Trophoblast cell (in vitro differentiated cells and primary cell): ENCODE data around the gene KIF26B.
A peak's percentile ranks its signal among the peaks of the same experiment; 100 is the strongest.

Experiments
- DNase-seq, 2 donors: peaks; one replicate each; pipeline ENCODE4 v3.0.0-alpha.2; 2016
- H2AFZ ChIP-seq: 2 replicates; pipeline ENCODE4 v1.6.1; 2013; ENCODE audit warnings: low read length, moderate library complexity, mild to moderate bottlenecking; ENCODE audit not compliant: insufficient read depth, poor library complexity
- H2AK5ac ChIP-seq: 2 replicates; pipeline ENCODE4 v1.6.1; 2013; ENCODE audit warnings: mild to moderate bottlenecking, low read length
- H2BK120ac ChIP-seq: 2 replicates; pipeline ENCODE4 v1.6.1; 2013; ENCODE audit warnings: low read length, mild to moderate bottlenecking, moderate library complexity; ENCODE audit not compliant: insufficient read depth, poor library complexity
- H2BK12ac ChIP-seq: 2 replicates; pipeline ENCODE4 v1.6.1; 2013; ENCODE audit warnings: mild to moderate bottlenecking, low read length, moderate library complexity
- H2BK5ac ChIP-seq: 2 replicates; pipeline ENCODE4 v1.6.1; 2013; ENCODE audit warnings: low read length, low read depth, moderate library complexity, mild to moderate bottlenecking; ENCODE audit not compliant: poor library complexity
- H3K14ac ChIP-seq: 2 replicates; pipeline ENCODE4 v1.6.1; 2013; ENCODE audit warnings: mild to moderate bottlenecking, low read length
- H3K18ac ChIP-seq: 2 replicates; pipeline ENCODE4 v1.6.1; 2013; ENCODE audit warnings: mild to moderate bottlenecking, low read length
- H3K23ac ChIP-seq: 2 replicates; pipeline ENCODE4 v1.6.1; 2013; ENCODE audit warnings: low read length
- H3K27ac ChIP-seq: 2 replicates; pipeline ENCODE4 v1.5.1; 2013; ENCODE audit warnings: low read depth, mild to moderate bottlenecking, inconsistent platforms, low read length, moderate library complexity
- H3K27me3 ChIP-seq: 2 replicates; pipeline ENCODE4 v1.6.1; 2013; ENCODE audit warnings: inconsistent platforms, mild to moderate bottlenecking, low read length, moderate library complexity; ENCODE audit not compliant: insufficient read depth
- H3K36me3 ChIP-seq, 2 experiments: 1 replicate in 1 of 2; 2 replicates in 1 of 2; pipeline ENCODE4 v1.6.1; 2013; ENCODE audit warnings: low read length in 2 of 2, mild to moderate bottlenecking in 2 of 2, moderate library complexity in 1 of 2; ENCODE audit not compliant: insufficient read depth in 2 of 2, control insufficient read depth in 1 of 2
- H3K4ac ChIP-seq: 2 replicates; pipeline ENCODE4 v1.6.1; 2013; ENCODE audit warnings: low read depth, mild to moderate bottlenecking, low read length, moderate library complexity
- H3K4me1 ChIP-seq, 2 experiments: 1 replicate in 1 of 2; 2 replicates in 1 of 2; pipeline ENCODE4 v1.6.1; 2013; ENCODE audit warnings: low read length in 2 of 2, mild to moderate bottlenecking in 2 of 2, moderate library complexity in 1 of 2; ENCODE audit not compliant: insufficient read depth in 2 of 2, control insufficient read depth in 1 of 2
- H3K4me2 ChIP-seq: 2 replicates; pipeline ENCODE4 v1.6.1; 2013; ENCODE audit warnings: inconsistent platforms, mild to moderate bottlenecking, low read length, moderate library complexity
- H3K4me3 ChIP-seq: 2 replicates; pipeline ENCODE4 v1.5.1; 2013; ENCODE audit warnings: mild to moderate bottlenecking, low read depth, low read length, inconsistent platforms
- H3K79me1 ChIP-seq: one replicate; pipeline ENCODE4 v1.6.1; 2013; ENCODE audit warnings: low read length
- H3K79me2 ChIP-seq: 2 replicates; pipeline ENCODE4 v1.6.1; 2013; ENCODE audit warnings: low read length, mild to moderate bottlenecking; ENCODE audit not compliant: control insufficient read depth, insufficient read depth, poor library complexity
- H3K9ac ChIP-seq: 2 replicates; pipeline ENCODE4 v1.6.1; 2013; ENCODE audit warnings: mild to moderate bottlenecking, low read length
- H3K9me3 ChIP-seq: 2 replicates; pipeline ENCODE4 v1.6.1; 2013; ENCODE audit warnings: low read depth, mild to moderate bottlenecking, control low read depth, inconsistent platforms, low read length; ENCODE audit not compliant: insufficient read depth
- H4K12ac ChIP-seq: 2 replicates; pipeline ENCODE4 v1.6.1; 2013; ENCODE audit warnings: low read depth, mild to moderate bottlenecking, low read length, moderate library complexity
- H4K8ac ChIP-seq: 2 replicates; pipeline ENCODE4 v1.6.1; 2013; ENCODE audit warnings: low read depth, mild to moderate bottlenecking, low read length, moderate library complexity
- H4K91ac ChIP-seq: one replicate; pipeline ENCODE4 v1.6.1; 2013; ENCODE audit warnings: low read depth, mild to moderate bottlenecking, low read length, moderate library complexity
- WGBS: extraction: QIAGEN DNeasy Blood & Tissue Kit; methylation state at CpG from one replicate; pipeline ENCODE4 v1.1.7; 2013; ENCODE audit warnings: missing lambda C conversion rate; ENCODE audit not compliant: insufficient read length, insufficient coverage; ENCODE audit errors: extremely low coverage; 5-methylcytosine and 5-hydroxymethylcytosine counted together

KIF26B gene

DNA sequence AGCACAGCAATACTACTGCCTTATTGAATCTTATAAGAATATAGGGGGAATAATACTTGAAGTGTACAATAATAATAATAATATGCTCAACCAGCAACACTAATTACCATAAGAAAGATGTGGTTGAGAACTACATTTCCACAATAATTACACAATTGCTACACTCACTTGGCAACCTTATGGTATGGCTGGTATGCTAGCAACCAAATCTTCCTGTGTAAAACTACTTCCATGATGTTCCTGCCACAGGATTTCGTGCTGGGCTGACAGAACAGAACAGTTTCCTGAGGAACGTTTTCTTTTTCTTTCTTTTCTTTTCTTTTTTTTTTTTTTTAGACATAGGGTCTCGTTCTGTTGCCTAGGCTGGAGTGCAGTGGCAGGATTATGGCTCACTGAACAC, 50.6 kb downstream of the KIF26B start:
- no peak overlapping the region for H4K8ac ChIP-seq
- no peak overlapping the region for H3K4ac ChIP-seq
- no peak overlapping the region for H3K4me3 ChIP-seq
- no peak overlapping the region for H2BK120ac ChIP-seq
- H3K27me3 ChIP-seq = no peaks in the 10 kb centered on the region
- no CpG with 5 or more reads among the region's 3 CpGs for WGBS
- no peak overlapping the region for H3K27ac ChIP-seq
- peaks cover 2% of the 10 kb centered on the region for H3K79me2 ChIP-seq
- H3K14ac ChIP-seq = no peak overlapping the region
- H3K4me2 ChIP-seq = no peak overlapping the region
- H3K36me3 ChIP-seq = peaks cover 23 to 32% of the 10 kb centered on the region in 2 experiments
- no peak overlapping the region for H2AFZ ChIP-seq
- H3K79me1 ChIP-seq = no peaks in the 10 kb centered on the region
- no peak overlapping the region for H2BK5ac ChIP-seq
- no peak overlapping the region for H4K12ac ChIP-seq
- H3K23ac ChIP-seq = no peak overlapping the region
- H3K9ac ChIP-seq = no peak overlapping the region
- no peaks in the 10 kb centered on the region for H3K4me1 ChIP-seq
- DNase-seq = peak in 1 of 2 donors; percentile 17
- H2AK5ac ChIP-seq = no peak overlapping the region
- no peak overlapping the region for H2BK12ac ChIP-seq
- H4K91ac ChIP-seq = no peak overlapping the region
- peaks cover 15% of the 10 kb centered on the region for H3K9me3 ChIP-seq
- H3K18ac ChIP-seq = no peak overlapping the region

GRCh38 chr1:245205864-245206263, 51.1 kb downstream of the KIF26B start:
- Histone ChIP-seq H3K9me3 (peaks cover 15% of the 10 kb centered on the region), H2BK120ac (no peak overlapping the region), H3K18ac (no peak overlapping the region), H4K12ac (no peak overlapping the region), H3K9ac (no peak overlapping the region), H2BK12ac (no peak overlapping the region), H4K8ac (no peak overlapping the region), H3K23ac (no peak overlapping the region), H3K36me3 (peaks cover 23 to 32% of the 10 kb centered on the region in 2 experiments), H3K27ac (no peak overlapping the region), H3K4me2 (no peak overlapping the region), H3K14ac (no peak overlapping the region), H2AK5ac (no peak overlapping the region), H3K79me1 (no peaks in the 10 kb centered on the region), H3K4ac (no peak overlapping the region), H3K27me3 (no peaks in the 10 kb centered on the region), H2BK5ac (no peak overlapping the region), H3K4me3 (no peak overlapping the region), H4K91ac (no peak overlapping the region), H3K4me1 (no peaks in the 10 kb centered on the region), H3K79me2 (peaks cover 3% of the 10 kb centered on the region), H2AFZ (no peak overlapping the region)
- WGBS = no CpG with 5 or more reads among the region's 1 CpG
- no peak for DNase-seq

DNA sequence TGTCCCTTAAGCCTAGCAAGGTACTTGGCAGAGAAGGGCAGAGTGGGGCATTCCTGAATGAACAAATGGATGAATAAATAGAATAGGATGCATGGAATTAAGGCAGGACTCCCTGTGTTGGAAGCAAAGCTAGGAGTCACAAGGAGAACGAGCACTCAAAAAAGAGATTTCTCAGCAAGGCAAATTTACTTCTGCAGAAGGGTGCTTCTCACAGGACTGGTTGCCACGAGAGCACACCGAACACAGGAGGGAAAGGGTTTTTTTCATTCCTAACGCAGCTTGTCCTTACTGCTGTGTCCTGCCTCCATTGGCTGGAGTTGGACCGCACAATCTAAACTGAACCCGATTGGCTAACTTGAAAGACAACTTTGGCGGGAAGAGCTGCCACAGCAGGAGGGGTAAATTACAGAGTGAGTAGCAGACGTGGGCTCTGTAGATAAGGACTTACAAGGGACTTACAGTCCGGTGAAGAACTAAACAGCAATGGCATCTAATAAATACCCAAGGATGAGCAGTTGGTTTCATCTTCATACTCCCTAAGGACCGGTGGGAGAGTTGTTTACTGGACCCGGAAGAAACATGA, 52.4 kb downstream of the KIF26B start:
- Histone ChIP-seq H3K27ac (no peak overlapping the region), H2BK120ac (no peak overlapping the region), H3K4me3 (no peak overlapping the region), H3K79me1 (no peaks in the 10 kb centered on the region), H2AK5ac (no peak overlapping the region), H4K91ac (no peak overlapping the region), H4K12ac (no peak overlapping the region), H3K18ac (no peak overlapping the region), H2BK5ac (no peak overlapping the region), H4K8ac (no peak overlapping the region), H2BK12ac (no peak overlapping the region), H3K9me3 (peaks cover 16% of the 10 kb centered on the region), H3K4me2 (no peak overlapping the region), H3K14ac (no peak overlapping the region), H2AFZ (no peak overlapping the region), H3K36me3 (peaks cover 23 to 36% of the 10 kb centered on the region in 2 experiments), H3K27me3 (no peaks in the 10 kb centered on the region), H3K9ac (no peak overlapping the region), H3K4me1 (no peaks in the 10 kb centered on the region), H3K4ac (no peak overlapping the region), H3K23ac (no peak overlapping the region), H3K79me2 (peaks cover 3% of the 10 kb centered on the region)
- DNase-seq = no peak
- WGBS = no CpG with 5 or more reads among the region's 11 CpGs

DNA sequence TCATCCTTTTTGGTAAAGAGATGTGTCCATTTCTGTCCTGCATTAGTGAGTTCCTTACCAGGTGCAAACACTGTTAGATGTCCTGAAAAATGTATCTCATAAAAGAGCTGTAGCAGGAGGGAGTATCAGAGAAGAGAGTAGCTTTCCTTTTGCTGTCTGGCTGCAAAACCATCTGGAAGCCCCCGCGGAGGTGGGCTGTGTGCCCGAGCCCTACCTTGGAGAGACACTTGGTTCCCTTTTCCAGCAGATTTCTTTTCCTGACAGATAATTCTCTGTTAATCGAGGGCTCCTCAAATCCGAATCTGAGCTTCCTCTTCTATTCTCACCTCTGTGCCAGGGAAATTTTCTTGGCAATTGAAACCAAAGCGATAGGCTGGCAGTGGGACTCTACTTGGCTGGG, 53.0 kb downstream of the KIF26B start:
- no peak overlapping the region for H2BK12ac ChIP-seq
- no peak overlapping the region for H4K12ac ChIP-seq
- no peak for DNase-seq
- WGBS = no CpG with 5 or more reads among the region's 6 CpGs
- no peak overlapping the region for H3K14ac ChIP-seq
- no peak overlapping the region for H3K4me2 ChIP-seq
- H3K27me3 ChIP-seq = no peaks in the 10 kb centered on the region
- H2AK5ac ChIP-seq = no peak overlapping the region
- no peak overlapping the region for H4K91ac ChIP-seq
- H2BK5ac ChIP-seq = no peak overlapping the region
- peaks cover 28 to 36% of the 10 kb centered on the region in 2 experiments for H3K36me3 ChIP-seq
- H4K8ac ChIP-seq = no peak overlapping the region
- no peak overlapping the region for H2AFZ ChIP-seq
- H3K4me3 ChIP-seq = no peak overlapping the region
- no peak overlapping the region for H3K18ac ChIP-seq
- no peaks in the 10 kb centered on the region for H3K4me1 ChIP-seq
- no peak overlapping the region for H3K4ac ChIP-seq
- H3K79me2 ChIP-seq = peaks cover 3% of the 10 kb centered on the region
- H3K9me3 ChIP-seq = peaks cover 16% of the 10 kb centered on the region
- no peak overlapping the region for H3K9ac ChIP-seq
- H3K79me1 ChIP-seq = no peaks in the 10 kb centered on the region
- no peak overlapping the region for H3K23ac ChIP-seq
- no peak overlapping the region for H2BK120ac ChIP-seq
- H3K27ac ChIP-seq = no peak overlapping the region
